CD4-positive, alpha-beta T cell treated with Interleukin-15 for 1 hour (primary cell): Measurements from ENCODE around the gene ASPG.

ENCODE experiments used
- DNase-seq: peaks from one replicate; pipeline ENCODE4 v3.0.0-alpha.2; 2020

ASPG gene

DNA sequence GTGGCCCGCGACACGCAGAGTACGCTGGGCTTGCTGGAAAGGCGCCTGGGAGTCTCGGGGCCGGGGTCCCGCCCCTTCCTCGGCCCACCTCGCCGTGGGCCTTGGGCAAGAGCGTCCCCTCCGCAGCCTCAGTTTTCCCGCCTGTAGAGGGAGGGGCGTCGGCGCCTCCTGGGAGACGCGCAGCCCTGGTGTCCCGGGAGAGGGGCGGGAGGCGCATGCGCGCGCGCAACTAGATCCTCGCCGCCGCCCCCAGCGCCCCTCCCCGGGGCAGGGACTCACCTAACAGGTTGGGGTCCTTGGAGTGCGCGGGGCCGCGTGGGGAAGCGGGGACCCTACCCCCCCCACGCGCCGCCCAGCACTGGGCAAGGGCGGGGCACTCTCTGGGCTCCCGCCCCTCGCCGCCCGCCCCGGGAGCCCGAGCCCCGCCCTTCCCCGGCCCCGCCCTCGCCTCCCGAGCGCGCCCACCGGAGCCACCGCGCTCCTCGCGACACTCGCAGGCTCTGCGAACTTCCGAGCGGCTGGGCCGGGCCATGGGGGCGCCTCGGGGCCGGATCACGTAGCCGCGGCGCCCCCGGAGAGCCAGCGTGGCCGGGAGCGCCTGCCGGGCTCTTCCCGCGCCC is 52.7 kb downstream of the ASPG start, which contains the start of gene KIF26A:
Gene KIF26A (plus strand): TSS at position 490 of the 620 bp plus-strand sequence. CDS start 136 bp downstream, outside the sequence.
- peak; percentile 10 for DNase-seq

DNA sequence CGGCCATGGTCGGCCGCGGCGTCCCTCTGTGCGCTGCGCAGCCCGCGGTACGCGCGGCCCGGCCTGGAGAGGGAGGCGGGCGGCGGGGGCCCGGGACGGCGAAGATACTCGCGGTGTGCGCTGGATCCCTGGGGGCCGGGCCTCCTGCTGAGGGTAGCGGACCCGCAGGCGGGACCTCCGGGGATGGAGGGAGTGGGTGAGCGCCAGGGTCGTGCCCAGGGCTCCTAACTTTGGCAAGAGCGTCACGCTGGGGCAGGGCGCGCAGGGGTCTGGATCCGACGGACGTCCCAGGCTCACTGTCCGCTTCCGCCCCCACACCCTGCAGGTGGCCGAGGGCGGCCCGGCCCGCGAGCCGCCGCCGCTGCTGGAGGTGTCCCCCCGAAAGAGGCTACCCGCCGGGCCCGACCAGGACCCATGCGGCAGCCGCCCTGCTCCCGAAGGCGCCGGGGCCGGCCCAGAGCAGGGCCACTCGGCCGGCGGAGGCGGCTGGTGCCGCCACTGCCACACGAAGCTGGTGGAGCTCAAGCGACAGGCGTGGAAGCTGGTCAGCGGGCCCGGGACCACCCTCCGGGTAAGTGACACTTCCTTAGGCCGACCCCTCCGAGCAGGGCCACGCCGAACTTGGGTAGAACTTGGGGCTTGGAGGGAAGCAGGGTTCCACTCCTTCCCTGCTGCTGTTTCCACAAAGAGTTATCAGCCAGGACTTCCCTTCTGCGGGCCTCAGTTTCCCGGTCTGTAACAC is 53.4 kb downstream of the ASPG start:
- peak; percentile 4 for DNase-seq

DNA sequence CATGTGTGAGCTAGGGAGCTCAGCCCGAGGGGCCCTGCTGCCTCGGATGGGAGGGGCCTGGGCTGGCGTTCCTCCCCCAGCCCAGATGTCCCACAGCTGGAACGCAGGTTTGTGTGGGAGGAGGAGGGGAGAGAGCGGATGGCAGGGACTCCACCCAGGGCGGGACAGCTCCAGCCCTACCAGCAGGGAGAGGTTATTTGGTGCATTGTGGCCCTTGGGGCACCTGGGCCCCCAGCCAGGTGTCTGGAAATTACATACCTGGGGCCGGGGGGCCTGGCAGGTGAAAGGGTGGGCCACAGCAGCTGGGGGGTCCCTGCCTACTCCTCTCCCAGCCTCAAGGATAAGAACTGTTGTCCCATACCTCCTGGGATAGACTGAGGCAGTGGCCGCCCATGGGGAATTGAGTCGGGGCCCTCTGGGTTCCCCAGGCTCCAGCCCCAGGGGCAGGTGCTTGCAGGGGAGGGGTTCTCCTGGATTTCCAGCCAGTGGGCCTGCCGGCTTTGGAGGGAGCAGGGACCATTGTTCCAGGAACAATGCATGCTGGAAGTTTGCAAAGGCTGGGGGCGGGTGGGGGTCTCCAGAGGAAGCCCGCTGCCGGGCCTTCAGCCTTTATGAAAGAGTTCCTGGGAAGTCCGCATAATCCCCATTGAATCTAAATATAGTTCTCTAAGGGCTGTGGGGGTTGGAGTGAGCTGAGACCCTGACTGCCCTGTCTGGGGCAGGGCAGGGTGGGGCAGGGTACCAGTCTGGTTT is 54.1 kb downstream of the ASPG start:
- peak; percentile 9 for DNase-seq

DNA sequence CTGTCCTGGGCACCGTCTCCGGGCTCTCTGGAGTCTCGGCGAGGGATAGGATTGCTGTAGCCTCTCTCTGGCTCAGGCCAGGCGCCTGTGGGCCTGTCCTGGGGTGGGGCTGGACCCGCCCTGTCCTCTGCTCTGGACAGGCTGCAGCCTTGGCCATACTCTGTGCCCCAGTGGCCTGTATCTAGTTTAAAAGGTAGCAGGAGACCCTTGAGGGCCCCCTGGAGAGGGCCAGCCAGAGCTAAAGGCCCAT is 54.6 kb downstream of the ASPG start:
- DNase-seq, result no peak

DNA sequence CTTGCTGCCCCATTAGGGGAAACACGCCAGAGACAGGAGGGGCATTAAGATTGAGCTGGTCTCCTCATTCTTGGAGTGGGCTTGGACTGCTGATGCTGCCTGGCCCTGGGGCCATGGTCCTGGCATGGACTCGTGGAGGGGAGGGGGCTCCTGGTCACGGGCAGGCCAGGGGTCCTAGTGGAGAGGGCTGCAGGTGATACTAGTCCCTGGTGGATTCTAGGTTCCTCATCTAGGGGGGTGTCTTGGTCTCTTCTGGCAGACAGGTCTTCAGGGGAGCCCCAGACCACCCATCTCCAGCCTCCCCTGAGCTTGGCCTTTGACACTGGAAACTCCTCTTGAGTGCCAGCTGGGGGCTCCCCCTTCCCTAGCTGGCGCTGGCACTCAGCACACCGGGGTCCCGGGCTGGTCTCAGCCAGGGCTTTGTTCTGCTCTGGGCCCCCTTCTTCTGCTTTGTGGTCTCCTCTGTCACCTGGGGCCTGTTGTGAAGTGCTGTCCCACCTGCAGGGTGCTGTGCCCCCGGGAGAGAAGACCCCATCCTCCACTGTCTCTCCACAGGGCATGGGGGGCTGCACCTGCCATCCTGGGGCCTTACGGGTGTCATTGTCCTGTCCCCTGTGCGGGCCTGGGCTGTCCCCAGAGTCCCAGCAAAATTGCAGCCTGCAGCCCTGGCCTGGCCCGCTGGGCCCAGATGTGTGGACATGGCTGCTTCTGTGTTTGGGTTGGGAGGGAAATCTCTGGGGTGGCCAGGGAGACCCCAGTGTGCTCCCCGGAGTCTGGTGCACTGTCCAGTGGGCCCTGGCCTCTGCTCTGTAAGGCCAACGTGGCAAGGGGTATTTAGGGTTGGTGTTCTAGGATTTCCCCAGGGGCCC is 55.2 kb downstream of the ASPG start:
- DNase-seq, result peak; percentile 10

- DNase-seq, result peak; percentile 15
Measured at GRCh38 chr14:104141621-104142091, 56.2 kb downstream of the ASPG start.

DNA sequence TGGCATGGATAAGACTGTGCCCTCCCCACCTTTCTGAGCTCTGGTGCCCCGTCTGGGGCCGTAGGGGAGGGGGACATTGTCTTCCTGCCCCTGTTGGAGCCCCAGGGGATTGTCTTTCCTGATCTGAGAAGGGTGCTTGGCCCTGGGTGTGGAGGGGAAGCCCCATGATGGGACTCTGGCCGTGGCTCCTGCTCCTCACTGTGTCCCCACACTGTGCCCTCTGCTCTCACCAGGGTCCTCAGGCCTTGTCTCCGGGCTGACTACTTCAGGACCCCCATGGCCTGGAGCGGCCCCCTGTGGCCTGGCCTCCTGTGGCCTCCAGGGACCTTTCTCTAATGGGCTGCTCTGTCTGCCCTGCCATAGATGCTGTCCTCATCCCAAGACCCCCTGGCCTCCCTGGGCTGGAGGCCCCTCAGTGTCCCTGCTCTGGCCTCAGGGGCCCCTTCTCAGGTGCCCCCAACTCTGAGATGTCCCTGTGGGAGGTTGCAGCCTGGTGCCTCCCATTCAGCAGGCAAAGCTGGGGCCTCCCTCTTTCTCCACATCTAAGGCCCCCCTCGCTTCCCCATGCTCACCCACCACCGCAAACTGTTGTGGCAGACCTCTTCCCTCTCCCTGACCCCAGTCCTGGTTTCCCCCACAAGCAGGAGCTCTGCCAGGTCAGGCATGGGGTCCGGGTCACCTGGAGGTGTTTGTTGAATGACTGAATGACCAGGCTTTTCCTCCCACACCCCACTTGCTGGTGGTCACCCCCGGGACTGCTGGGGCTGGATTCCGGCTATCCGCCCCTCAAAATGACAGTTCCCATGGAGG is 56.8 kb downstream of the ASPG start:
- DNase-seq, result no peak

DNA sequence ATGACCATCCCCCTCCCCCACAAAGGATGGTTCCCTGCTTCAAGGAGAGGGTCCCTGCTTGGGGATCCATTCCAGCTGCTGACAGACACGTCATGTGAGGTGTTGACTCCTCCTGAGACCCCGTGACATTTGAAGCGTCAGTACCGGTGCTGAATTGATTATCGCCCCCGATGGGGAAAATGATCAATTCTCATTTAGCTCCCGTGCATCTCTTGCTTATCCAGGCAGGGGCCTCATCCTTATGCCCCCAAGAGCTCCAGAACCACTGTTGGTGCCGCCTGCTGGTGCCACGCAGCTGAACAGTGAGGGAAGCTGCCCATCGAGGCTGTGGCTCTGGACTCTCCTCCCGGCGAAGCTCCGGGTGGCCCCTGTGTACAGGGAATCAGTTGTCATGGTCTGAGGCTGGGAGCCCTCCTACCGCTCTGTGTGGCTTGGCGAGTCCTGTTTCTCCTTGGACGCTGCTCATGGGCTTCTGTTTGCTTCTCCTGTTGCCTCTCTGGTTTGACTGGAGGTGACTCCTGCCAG is 57.5 kb downstream of the ASPG start:
- peak; percentile 14 for DNase-seq

DNA sequence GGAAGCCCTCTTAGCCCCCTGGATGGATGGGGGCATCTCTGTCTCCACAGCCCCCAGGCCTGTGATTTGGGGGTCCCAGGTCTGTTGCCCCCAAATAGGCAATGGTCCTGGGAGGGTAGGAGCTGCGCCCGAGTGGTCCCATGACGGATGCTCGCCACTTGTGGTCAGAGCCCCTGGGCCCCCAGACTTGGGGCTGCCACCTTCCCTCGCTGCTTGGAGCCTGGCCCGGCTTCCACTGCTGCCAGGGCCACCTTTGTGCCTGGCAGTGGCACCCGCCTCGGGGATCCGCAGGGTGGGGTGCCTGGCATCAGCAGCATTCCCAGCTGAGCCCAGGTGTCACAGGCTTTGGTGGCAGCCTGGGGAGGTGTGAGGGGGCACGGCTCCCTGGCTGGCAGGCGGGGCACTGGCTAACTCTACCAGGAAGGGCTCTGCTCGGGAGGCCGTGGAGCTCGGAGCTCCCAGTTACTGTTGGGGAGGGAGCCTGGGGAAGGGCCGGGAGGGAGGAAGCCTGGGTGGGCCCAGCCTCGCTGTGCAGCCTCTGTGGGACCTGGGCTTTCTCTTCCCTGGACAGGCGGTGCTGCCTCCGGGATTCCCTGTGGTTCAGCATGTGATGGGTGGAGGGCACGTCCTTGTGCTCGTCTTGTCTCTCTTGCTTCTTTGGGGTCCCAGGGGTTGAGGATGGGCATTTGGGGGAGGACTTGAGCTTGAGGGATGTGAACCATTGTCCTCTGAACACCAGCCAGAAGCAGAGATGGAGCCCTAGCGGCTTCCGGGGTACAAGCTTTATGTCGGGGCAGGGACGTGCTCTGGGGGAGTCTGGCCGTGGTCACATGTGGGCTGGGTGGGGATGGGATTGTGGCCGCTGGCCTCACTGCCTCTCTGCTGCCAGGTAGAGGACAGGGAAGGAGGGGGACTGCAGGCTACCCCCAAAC is 58.3 kb downstream of the ASPG start:
- DNase-seq, result peak; percentile 13

GRCh38 chr14:104144453-104144790 is 58.9 kb downstream of the ASPG start:
- peak; percentile 3 for DNase-seq

- peak; percentile 15 for DNase-seq
Measured at GRCh38 chr14:104144911-104145825, 59.7 kb downstream of the ASPG start.

DNA sequence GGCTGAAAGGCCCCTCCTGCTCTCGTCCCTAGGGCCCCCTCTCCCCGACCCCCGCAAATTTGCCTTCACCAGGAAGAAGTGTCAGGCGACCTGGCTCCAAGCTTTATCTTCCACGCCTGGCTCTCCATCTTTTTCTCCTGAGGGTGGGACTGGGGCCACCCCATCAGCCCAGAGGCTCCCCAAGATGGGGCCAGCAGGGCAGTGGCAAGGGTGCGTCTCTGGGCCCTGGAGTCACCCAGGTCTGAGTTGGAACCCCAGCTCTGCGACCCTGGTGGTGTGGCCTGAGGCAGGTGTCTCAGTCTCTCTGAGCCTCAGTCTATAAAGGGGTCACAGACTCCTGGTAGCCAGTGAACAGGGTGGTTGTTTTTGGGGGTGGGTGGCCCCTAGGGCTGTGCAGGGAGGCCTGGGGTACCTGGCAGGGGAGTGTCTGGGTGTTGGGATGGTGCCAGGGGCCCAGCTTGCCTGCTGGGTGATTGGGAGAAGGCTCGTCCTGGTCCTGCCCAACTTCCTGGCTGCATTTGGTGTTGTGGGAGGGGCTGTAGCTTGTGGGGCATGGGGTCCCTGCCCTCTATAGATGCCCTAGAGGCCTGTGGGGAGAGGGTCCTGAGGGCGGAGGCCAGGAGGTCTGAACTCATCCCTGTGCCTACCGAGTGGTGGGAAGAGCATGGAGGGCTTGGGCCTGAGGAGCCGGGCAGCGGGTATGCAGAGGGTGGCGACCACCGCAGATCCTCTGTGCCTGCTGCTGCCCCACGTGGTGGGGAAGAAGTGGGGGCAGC is 60.5 kb downstream of the ASPG start:
- peak; percentile 12 for DNase-seq

DNA sequence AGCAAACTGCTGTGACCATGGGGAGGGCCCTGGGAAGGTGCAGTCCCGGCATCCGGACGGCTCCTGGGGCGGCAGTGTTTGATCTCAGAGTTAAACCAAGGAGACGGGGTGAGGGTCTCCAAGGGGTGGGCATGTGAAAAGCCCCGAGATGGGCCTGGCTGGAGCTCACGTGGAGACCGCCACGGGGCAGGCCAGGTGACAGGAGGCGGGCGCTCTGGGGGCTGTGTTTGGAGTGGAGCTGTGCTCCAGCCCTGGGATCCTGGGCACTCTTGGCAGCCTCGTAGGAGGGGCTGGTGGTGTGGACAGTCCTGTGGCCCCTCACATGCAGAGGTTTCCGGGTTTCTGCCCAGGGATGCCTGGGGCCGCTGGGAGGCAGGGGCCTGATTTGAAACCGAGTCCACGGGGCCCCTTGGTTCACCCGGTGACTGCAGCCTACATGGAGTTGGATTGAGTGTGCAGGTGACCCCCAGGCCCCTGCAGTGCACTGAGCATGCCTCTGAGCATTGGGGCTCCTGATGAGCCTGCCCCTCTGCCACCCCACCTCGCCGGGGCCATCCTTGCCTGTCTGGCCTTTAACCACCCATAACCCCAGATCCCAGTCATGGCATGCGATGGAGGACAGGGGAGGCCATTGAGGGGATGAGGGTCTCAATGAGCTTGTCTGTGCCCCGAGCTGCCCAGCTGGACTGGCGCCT is 61.3 kb downstream of the ASPG start:
- peak; percentile 1 for DNase-seq

- DNase-seq, result no peak
Measured at GRCh38 chr14:104147346-104148125, 62.0 kb downstream of the ASPG start.

- DNase-seq, result no peak
Measured at GRCh38 chr14:104148433-104149277, 63.2 kb downstream of the ASPG start.

DNA sequence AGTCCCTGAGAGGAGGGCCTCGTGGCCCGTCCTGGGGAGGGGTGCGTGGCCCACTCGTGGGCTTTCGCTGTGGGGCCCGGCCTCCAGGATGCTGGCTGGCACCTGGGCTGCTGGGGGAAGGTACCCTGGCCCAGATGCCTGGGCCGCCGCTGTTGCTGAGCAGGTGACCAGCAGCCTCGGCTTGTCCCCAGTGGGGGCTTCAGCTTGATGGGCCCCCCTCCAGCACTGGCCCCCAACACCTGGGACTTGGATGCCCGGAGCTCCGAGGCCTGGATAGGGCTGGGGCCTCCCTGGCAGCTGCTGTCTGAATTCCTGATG is 63.7 kb downstream of the ASPG start:
- DNase-seq, result no peak
